ENCODE results near the gene CREB3L1.

GRCh38 chr11:46360878-46361277, 83.4 kb downstream of the CREB3L1 start:
- TF ChIP-seq CTCF (conservative IDR thresholded peaks at IDR 0.05; ENCODE audit: low read depth in 2 of 2) (no peak), NANOG (IDR thresholded peaks at IDR 0.05; ENCODE audit: borderline replicate concordance) (no peak), EZH2phosphoT487 (IDR thresholded peaks at IDR 0.05; ENCODE audit: unreplicated experiment) (no peak), EZH2 (IDR thresholded peaks at IDR 0.05; ENCODE audit: low read depth, unreplicated experiment) (no peak), REST (IDR thresholded peaks at IDR 0.05; ENCODE audit: unreplicated experiment) (no peak), POLR2AphosphoS5 (IDR thresholded peaks at IDR 0.05; ENCODE audit: low read depth) (no peak), CREB1 (CRISPR knock-in tag; IDR thresholded peaks at IDR 0.05; ENCODE audit: low read depth) (no peak), STAT1 (IDR thresholded peaks at IDR 0.05; ENCODE audit: unreplicated experiment) (no peak), ZNF114 (CRISPR knock-in tag; IDR thresholded peaks at IDR 0.05) (no peak)

All from GM23338 (cell line).